RWPE2 (cell line): ENCODE measurements around the gene PPM1H.

Experiments
- ATAC-seq: fragments of 200-7000 bp; cut with Tn5 transposase; 3 replicates; pipeline ENCODE4 v1.9.1; 2021; ENCODE audit warnings: low read depth
- DNase-seq: peaks from one replicate; pipeline ENCODE4 v3.0.0-alpha.2; 2020; ENCODE audit warnings: low spot score
- H3K27ac ChIP-seq: fragments of 450-650 bp; 2 replicates; pipeline ENCODE4 v1.5.1; 2017; ENCODE audit warnings: mild to moderate bottlenecking; ENCODE audit not compliant: poor library complexity, severe bottlenecking
- H3K27me3 ChIP-seq: fragments of 250-450 bp; sonication (Bioruptor Pico); 2 replicates; pipeline ENCODE4 v1.5.1; 2021; ENCODE audit warnings: mild to moderate bottlenecking, moderate library complexity; ENCODE audit not compliant: insufficient read depth, poor library complexity, severe bottlenecking
- H3K36me3 ChIP-seq: fragments of 250-450 bp; sonication (Bioruptor Pico); 2 replicates; pipeline ENCODE4 v1.5.1; 2020; ENCODE audit warnings: low read depth, mild to moderate bottlenecking, moderate library complexity
- H3K4me1 ChIP-seq: fragments of 250-450 bp; sonication (Bioruptor Pico); 2 replicates; pipeline ENCODE4 v1.5.1; 2021; ENCODE audit warnings: mild to moderate bottlenecking, moderate library complexity; ENCODE audit not compliant: insufficient read depth, poor library complexity, severe bottlenecking
- H3K4me3 ChIP-seq: fragments of 250-450 bp; sonication (Bioruptor Pico); 2 replicates; pipeline ENCODE4 v1.5.1; 2021; ENCODE audit warnings: mild to moderate bottlenecking, moderate library complexity; ENCODE audit not compliant: severe bottlenecking
- H3K9me3 ChIP-seq: fragments of 250-450 bp; sonication (Bioruptor Pico); 2 replicates; pipeline ENCODE4 v1.5.1; 2021; ENCODE audit warnings: mild to moderate bottlenecking, moderate library complexity; ENCODE audit not compliant: severe bottlenecking
- TF ChIP-seq, protein P1 (sequence below): fragments of 450-650 bp; IDR thresholded peaks from one replicate; pipeline ENCODE4 v1.5.1; 2017; ENCODE audit warnings: mild to moderate bottlenecking, moderate library complexity; ENCODE audit not compliant: poor library complexity, severe bottlenecking

The PPM1H gene

DNA sequence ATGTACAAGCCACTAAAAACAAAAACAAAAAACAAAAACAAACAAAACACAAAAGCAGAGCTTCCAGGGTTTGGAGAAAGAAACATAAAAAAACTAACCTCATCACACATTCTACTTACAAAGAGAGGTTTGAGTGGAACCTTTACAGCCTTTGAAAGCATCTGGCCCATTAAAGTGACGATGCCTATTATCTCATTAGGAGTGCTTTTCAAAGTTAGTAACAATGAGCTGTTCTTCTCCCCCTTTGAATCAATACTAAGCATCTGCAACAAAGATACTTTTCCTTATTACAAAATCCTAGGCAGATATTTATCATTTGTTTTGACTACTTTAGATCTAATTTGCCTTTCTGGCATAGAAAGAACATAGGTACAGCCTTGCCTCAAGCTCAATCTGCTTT lies 217.3 kb downstream of the PPM1H start:
- ATAC-seq, result no peak
- Histone ChIP-seq H3K27ac (peak overlapping the region; percentile 35), H3K36me3 (no peaks in the 10 kb centered on the region), H3K4me1 (peaks cover 10% of the 10 kb centered on the region), H3K4me3 (no peak overlapping the region), H3K9me3 (no peaks in the 10 kb centered on the region), H3K27me3 (no peaks in the 10 kb centered on the region)
- DNase-seq, result no peak
- TF ChIP-seq, protein P1, sequence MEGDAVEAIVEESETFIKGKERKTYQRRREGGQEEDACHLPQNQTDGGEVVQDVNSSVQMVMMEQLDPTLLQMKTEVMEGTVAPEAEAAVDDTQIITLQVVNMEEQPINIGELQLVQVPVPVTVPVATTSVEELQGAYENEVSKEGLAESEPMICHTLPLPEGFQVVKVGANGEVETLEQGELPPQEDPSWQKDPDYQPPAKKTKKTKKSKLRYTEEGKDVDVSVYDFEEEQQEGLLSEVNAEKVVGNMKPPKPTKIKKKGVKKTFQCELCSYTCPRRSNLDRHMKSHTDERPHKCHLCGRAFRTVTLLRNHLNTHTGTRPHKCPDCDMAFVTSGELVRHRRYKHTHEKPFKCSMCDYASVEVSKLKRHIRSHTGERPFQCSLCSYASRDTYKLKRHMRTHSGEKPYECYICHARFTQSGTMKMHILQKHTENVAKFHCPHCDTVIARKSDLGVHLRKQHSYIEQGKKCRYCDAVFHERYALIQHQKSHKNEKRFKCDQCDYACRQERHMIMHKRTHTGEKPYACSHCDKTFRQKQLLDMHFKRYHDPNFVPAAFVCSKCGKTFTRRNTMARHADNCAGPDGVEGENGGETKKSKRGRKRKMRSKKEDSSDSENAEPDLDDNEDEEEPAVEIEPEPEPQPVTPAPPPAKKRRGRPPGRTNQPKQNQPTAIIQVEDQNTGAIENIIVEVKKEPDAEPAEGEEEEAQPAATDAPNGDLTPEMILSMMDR, result no peak

DNA sequence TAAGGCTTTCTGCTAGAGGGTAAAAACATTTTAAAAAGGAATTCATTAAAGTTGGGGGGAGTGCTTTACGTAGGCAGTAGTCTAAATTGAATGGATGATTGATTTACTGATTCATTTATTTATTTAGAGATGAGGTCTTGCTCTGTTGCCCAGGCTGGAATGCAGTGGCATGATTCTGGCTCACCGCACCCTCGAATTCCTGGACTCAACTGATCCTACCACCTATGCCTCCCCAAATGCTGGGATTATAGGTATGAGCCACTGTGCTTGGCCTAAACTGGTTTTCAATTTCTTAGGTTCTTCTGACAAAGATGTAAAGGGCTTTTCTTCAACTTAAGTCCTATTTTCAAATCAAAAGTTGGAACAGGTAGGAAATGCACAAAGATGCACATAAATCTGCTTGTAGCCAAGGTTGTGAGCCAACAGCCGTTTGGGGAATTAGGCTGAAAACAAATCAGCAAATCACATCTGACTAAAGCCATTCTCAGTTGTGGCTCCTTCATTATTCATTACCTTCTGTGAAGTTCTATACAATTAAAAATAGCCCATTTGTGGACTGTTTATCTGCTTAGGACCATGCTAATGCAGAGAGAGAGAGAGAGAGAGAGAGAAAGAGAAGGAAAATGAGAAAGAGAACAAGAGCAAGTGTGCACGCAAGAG lies 218.0 kb downstream of the PPM1H start:
- DNase-seq (no peak), ATAC-seq (peak; percentile 81)
- peak overlapping the region; percentile 35 for H3K27ac ChIP-seq

DNA sequence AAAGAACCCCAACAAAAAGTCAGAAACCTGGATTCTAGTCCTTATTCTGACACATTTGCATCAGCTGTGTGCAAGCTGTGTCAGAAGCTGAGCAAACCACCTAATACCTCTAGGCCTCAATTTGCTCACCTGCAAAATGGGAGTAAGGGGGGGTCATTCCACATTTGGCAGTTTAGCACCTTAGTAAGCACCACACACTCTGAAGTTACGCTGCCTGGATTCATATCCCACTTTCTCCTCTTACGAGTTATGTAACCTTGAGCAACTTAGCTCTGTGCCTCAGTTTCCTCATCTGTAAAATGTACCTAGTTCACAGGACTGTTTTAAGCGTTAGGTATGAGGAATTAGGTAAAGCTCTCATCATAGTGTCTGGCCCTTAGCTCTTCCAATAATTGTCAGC lies 218.9 kb downstream of the PPM1H start:
- TF ChIP-seq, protein P1, result no peak
- peaks cover 10% of the 10 kb centered on the region for H3K4me1 ChIP-seq
- no peaks in the 10 kb centered on the region for H3K27me3 ChIP-seq
- DNase-seq (no peak), ATAC-seq (no peak)
- H3K36me3 ChIP-seq, result no peaks in the 10 kb centered on the region
- no peaks in the 10 kb centered on the region for H3K9me3 ChIP-seq
- H3K4me3 ChIP-seq, result no peak overlapping the region
- H3K27ac ChIP-seq, result no peak overlapping the region

More for the DNA sequence above, 218.0 kb downstream of the PPM1H start:
- H3K4me3 ChIP-seq, result no peak overlapping the region
- H3K36me3 ChIP-seq, result no peaks in the 10 kb centered on the region
- H3K9me3 ChIP-seq, result no peaks in the 10 kb centered on the region
- peaks cover 10% of the 10 kb centered on the region for H3K4me1 ChIP-seq
- H3K27me3 ChIP-seq, result no peaks in the 10 kb centered on the region
- TF ChIP-seq, protein P1, result no peak

DNA sequence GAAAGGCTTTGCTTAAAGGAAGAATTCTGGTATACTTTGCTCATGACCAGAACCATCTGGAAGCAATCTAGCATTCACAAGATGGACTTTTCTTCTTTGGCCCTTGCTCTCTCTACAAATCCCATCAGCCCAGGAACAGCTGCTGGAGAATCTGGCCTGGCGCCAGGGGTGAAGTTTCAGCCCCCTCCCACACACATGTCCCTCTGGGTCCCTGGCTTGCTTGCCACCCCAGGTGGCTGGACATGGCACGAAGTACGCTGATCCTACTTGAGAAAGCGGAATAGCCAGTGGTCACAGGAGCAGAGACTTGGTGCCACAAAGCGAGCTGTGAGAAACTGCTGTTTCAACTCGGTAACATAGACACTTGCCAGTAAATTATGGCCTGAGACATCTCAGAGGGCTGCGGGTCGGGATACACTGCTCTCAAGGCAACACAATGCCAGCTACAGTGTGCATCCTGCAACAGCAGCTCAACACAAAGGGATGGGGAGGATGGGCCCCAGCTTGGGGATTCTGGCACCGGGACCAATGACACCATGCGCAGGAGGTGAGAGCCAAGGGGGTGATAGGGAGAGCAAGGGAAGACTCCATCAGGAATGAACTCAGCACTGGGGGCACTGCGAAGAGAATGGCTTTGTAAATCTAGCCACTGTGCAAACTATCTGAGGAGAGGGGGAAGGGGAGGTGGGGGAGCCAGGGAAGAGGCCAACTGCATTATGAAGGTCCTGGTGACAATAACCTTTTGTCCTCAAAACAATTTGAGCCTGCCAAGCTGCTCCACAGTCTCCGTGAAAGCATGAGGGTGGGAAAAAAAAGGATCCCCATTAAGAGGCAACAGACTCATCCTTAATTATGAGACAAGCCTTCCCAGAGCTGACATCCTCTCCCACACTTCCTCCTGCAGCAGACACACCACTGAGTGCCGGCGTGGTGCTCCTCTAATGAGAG lies 219.9 kb downstream of the PPM1H start:
- H3K4me1 ChIP-seq, result peaks cover 10% of the 10 kb centered on the region
- H3K9me3 ChIP-seq, result no peaks in the 10 kb centered on the region
- H3K27me3 ChIP-seq, result no peaks in the 10 kb centered on the region
- no peaks in the 10 kb centered on the region for H3K36me3 ChIP-seq
- H3K27ac ChIP-seq, result no peak overlapping the region
- no peak for ATAC-seq
- H3K4me3 ChIP-seq, result no peak overlapping the region
- DNase-seq, result no peak
- TF ChIP-seq, protein P1, result no peak
